ENCODE measurements around the gene NUS1. TPM values are rescaled to one million over a fixed set of nuclear protein-coding genes. Genes with fewer than 3 reads are reported as not detected.

NUS1 gene
- 97.2 and 105 TPM in 2 replicates for polyA plus RNA-seq (2013)

DNA sequence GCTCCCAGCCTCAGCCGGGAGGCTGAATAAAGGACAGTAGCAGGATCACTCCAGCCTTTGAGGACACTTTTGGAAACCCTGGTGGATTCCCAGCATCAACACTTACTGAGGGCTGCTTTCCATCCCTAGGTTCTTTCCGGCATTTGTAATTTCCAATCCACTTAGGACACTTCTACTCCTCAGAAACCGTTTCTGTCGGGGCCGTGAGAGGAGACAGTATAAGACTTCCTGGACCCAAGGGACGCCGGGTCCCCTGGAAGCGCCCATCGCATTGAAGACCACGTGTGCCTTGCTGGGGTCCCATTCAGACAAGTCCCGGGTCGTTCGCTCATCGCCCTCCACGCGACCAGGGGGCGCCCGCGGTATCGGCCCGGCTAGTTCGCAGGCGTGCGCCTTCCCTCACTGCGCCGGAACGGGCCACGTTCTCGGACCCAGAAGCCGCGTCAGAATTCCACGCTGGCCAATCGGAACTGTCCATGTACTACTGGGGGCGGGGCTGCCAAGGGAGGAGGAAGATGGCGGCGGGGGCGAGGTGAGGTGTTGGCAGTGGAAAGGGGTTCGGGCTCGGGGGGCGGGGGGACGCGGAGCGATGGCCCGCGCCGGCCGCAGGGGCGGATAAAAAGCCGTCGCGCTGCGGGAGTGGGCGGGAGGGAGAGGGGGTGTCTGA lies at the start of gene NUS1:
Gene NUS1 (plus strand): TSS at position 479 of the 667 bp plus-strand sequence. CDS start 202 bp downstream, outside the sequence.
- peak within 1 kb of the TSS; percentile 53 for H3K4ac ChIP-seq (ENCODE audit: low read depth, low read length)
- H4K12ac ChIP-seq (ENCODE audit: low read depth, low read length), result peak within 1 kb of the TSS; percentile 83
- no peak within 1 kb of the TSS for H2AK5ac ChIP-seq (ENCODE audit: low read length)
- H3K36me3 ChIP-seq (ENCODE audit: control insufficient read depth in 1 of 2, insufficient read depth in 2 of 2, low read length in 2 of 2), result peaks cover 0 to 6% of the 10 kb centered on the region in 2 experiments
- H2BK120ac ChIP-seq (ENCODE audit: insufficient read depth, low read length, poor library complexity), result peak within 1 kb of the TSS; percentile 68
- WGBS (ENCODE audit: extremely low coverage, insufficient coverage, insufficient read length), result no CpG with 5 or more reads among the region's 53 CpGs
- H3K27me3 ChIP-seq (ENCODE audit: insufficient read depth, low read length), result no peaks in the 10 kb centered on the region
- H3K9ac ChIP-seq (ENCODE audit: low read length), result peak within 1 kb of the TSS; percentile 90
- H3K27ac ChIP-seq (ENCODE audit: low read depth, low read length), result peak within 1 kb of the TSS; percentile 26
- H3K4me2 ChIP-seq (ENCODE audit: low read length), result peak within 1 kb of the TSS; percentile 95
- H3K4me3 ChIP-seq (ENCODE audit: low read depth, low read length), result peak within 1 kb of the TSS; percentile 95
- peak within 1 kb of the TSS; percentile 90 for H3K14ac ChIP-seq (ENCODE audit: low read length)
- H3K79me1 ChIP-seq (ENCODE audit: low read length), result peaks cover 6% of the 10 kb centered on the region
- H2AFZ ChIP-seq (ENCODE audit: insufficient read depth, low read length, poor library complexity), result peak within 1 kb of the TSS; percentile 93
- peak within 1 kb of the TSS; percentile 68 for H3K18ac ChIP-seq (ENCODE audit: low read length)
- H3K4me1 ChIP-seq (ENCODE audit: control insufficient read depth in 1 of 2, insufficient read depth in 2 of 2, low read length in 2 of 2), result peaks cover 2% of the 10 kb centered on the region in 2 experiments
- peak; percentile 97 for DNase-seq
- peak within 1 kb of the TSS; percentile 60 for H2BK5ac ChIP-seq (ENCODE audit: low read depth, low read length, poor library complexity)
- peak within 1 kb of the TSS; percentile 52 for H2BK12ac ChIP-seq (ENCODE audit: low read length)
- peaks cover under 1% of the 10 kb centered on the region for H3K9me3 ChIP-seq (ENCODE audit: insufficient read depth, low read depth, low read length)
- H3K79me2 ChIP-seq (ENCODE audit: control insufficient read depth, insufficient read depth, low read length, poor library complexity), result peaks cover 11% of the 10 kb centered on the region
- H3K23ac ChIP-seq (ENCODE audit: low read length), result no peak within 1 kb of the TSS
- H4K8ac ChIP-seq (ENCODE audit: low read depth, low read length), result peak within 1 kb of the TSS; percentile 90
- H4K91ac ChIP-seq (ENCODE audit: low read depth, low read length), result peak within 1 kb of the TSS; percentile 61

DNA sequence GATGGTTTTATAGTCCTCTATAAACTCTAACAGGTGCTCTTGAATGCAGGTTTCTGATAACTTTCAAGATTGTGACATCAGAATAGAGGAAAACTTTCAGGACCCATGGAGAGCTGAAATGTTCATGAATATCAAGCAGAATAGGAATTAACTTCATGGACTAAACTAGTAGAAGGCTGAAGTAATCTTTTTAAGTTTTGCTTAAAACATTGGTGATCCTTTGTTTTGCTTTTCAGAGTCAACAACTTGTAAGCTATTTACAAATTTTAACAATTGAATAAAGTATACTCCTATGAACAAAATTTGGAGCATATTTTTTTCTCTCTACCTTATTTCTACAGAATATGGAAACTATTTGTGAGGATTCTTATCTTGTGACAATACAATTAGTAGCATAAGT lies 47.7 kb upstream of the NUS1 start:
- Histone ChIP-seq H3K9ac (ENCODE audit: low read length) (no peak overlapping the region), H2BK12ac (ENCODE audit: low read length) (no peak overlapping the region), H3K27ac (ENCODE audit: low read depth, low read length) (no peak overlapping the region), H3K9me3 (ENCODE audit: insufficient read depth, low read depth, low read length) (no peaks in the 10 kb centered on the region), H2AFZ (ENCODE audit: insufficient read depth, low read length, poor library complexity) (no peak overlapping the region), H3K4ac (ENCODE audit: low read depth, low read length) (no peak overlapping the region), H4K12ac (ENCODE audit: low read depth, low read length) (no peak overlapping the region), H3K14ac (ENCODE audit: low read length) (no peak overlapping the region), H3K79me1 (ENCODE audit: low read length) (no peaks in the 10 kb centered on the region), H3K36me3 (ENCODE audit: control insufficient read depth in 1 of 2, insufficient read depth in 2 of 2, low read length in 2 of 2) (no peaks in the 10 kb centered on the region), H2BK120ac (ENCODE audit: insufficient read depth, low read length, poor library complexity) (no peak overlapping the region), H3K18ac (ENCODE audit: low read length) (no peak overlapping the region), H3K23ac (ENCODE audit: low read length) (no peak overlapping the region), H4K8ac (ENCODE audit: low read depth, low read length) (no peak overlapping the region), H3K27me3 (ENCODE audit: insufficient read depth, low read length) (no peaks in the 10 kb centered on the region), H3K4me2 (ENCODE audit: low read length) (no peak overlapping the region), H4K91ac (ENCODE audit: low read depth, low read length) (no peak overlapping the region), H2BK5ac (ENCODE audit: low read depth, low read length, poor library complexity) (no peak overlapping the region), H3K79me2 (ENCODE audit: control insufficient read depth, insufficient read depth, low read length, poor library complexity) (no peaks in the 10 kb centered on the region), H3K4me1 (ENCODE audit: control insufficient read depth in 1 of 2, insufficient read depth in 2 of 2, low read length in 2 of 2) (no peaks in the 10 kb centered on the region), H2AK5ac (ENCODE audit: low read length) (no peak overlapping the region), H3K4me3 (ENCODE audit: low read depth, low read length) (no peak overlapping the region)
- DNase-seq, result no peak

DNA sequence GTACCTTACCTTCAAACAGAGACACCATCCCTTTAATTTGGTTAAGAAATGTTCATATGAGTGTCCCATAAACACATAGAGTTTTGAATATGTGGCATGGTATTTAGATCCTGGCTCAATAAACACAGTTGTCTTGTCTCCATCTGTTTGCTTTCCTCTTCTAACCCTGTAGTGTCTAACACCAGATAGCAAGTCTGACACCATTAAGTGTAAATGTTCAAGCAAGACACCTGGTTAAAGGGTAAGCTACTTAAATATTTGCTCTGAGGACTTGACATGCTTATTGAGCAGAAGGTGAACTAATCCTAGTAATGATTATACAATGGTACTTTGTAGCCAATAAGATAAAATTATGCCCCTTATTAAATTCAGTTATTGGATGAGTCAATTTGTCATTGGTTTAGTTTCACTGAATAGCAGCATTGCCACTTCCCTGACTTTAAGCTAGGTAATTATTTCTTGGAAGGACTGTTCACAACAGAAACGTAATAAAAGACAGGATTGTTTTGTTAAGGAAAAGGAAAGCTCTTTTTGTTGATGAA lies 46.1 kb upstream of the NUS1 start:
- Histone ChIP-seq H3K79me2 (ENCODE audit: control insufficient read depth, insufficient read depth, low read length, poor library complexity) (no peaks in the 10 kb centered on the region), H3K4me2 (ENCODE audit: low read length) (no peak overlapping the region), H3K23ac (ENCODE audit: low read length) (no peak overlapping the region), H3K18ac (ENCODE audit: low read length) (no peak overlapping the region), H2BK5ac (ENCODE audit: low read depth, low read length, poor library complexity) (no peak overlapping the region), H3K14ac (ENCODE audit: low read length) (no peak overlapping the region), H3K4ac (ENCODE audit: low read depth, low read length) (no peak overlapping the region), H2BK12ac (ENCODE audit: low read length) (no peak overlapping the region), H3K36me3 (ENCODE audit: control insufficient read depth in 1 of 2, insufficient read depth in 2 of 2, low read length in 2 of 2) (no peaks in the 10 kb centered on the region), H2AFZ (ENCODE audit: insufficient read depth, low read length, poor library complexity) (no peak overlapping the region), H3K27me3 (ENCODE audit: insufficient read depth, low read length) (no peaks in the 10 kb centered on the region), H3K4me1 (ENCODE audit: control insufficient read depth in 1 of 2, insufficient read depth in 2 of 2, low read length in 2 of 2) (no peaks in the 10 kb centered on the region), H4K91ac (ENCODE audit: low read depth, low read length) (no peak overlapping the region), H3K79me1 (ENCODE audit: low read length) (no peaks in the 10 kb centered on the region), H2AK5ac (ENCODE audit: low read length) (no peak overlapping the region), H4K12ac (ENCODE audit: low read depth, low read length) (no peak overlapping the region), H3K9ac (ENCODE audit: low read length) (no peak overlapping the region), H3K9me3 (ENCODE audit: insufficient read depth, low read depth, low read length) (no peaks in the 10 kb centered on the region), H3K27ac (ENCODE audit: low read depth, low read length) (no peak overlapping the region), H4K8ac (ENCODE audit: low read depth, low read length) (no peak overlapping the region), H2BK120ac (ENCODE audit: insufficient read depth, low read length, poor library complexity) (no peak overlapping the region), H3K4me3 (ENCODE audit: low read depth, low read length) (no peak overlapping the region)
- no CpG with 5 or more reads among the region's 1 CpG for WGBS (ENCODE audit: extremely low coverage, insufficient coverage, insufficient read length)
- DNase-seq, result no peak

DNA sequence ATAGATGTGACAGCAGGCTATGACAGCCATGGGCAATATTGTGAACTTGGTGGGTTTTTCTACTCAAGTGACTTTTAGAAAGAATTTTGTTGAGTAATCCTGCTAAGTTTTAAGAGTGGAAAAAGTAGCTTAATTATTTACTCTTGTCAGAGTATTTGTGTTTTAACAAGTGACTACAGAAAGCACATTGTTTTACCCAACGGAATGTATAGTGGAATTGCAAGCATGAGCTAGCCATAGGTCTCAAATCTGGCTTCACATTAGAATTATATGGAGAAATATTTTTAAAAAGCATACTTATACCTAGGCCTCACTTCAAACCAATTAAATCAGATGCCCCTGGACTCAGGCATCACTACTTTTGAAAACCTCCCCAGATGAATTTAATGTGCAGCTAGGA lies 37.5 kb upstream of the NUS1 start:
- H3K27ac ChIP-seq (ENCODE audit: low read depth, low read length), result no peak overlapping the region
- no peak overlapping the region for H2AK5ac ChIP-seq (ENCODE audit: low read length)
- no peaks in the 10 kb centered on the region for H3K36me3 ChIP-seq (ENCODE audit: control insufficient read depth in 1 of 2, insufficient read depth in 2 of 2, low read length in 2 of 2)
- H3K4me2 ChIP-seq (ENCODE audit: low read length), result no peak overlapping the region
- DNase-seq, result peak in 1 of 2 donors; percentile 3
- H2BK5ac ChIP-seq (ENCODE audit: low read depth, low read length, poor library complexity), result no peak overlapping the region
- no peak overlapping the region for H2AFZ ChIP-seq (ENCODE audit: insufficient read depth, low read length, poor library complexity)
- no peaks in the 10 kb centered on the region for H3K79me1 ChIP-seq (ENCODE audit: low read length)
- H4K91ac ChIP-seq (ENCODE audit: low read depth, low read length), result no peak overlapping the region
- no peaks in the 10 kb centered on the region for H3K27me3 ChIP-seq (ENCODE audit: insufficient read depth, low read length)
- H3K4me1 ChIP-seq (ENCODE audit: control insufficient read depth in 1 of 2, insufficient read depth in 2 of 2, low read length in 2 of 2), result no peaks in the 10 kb centered on the region
- no peak overlapping the region for H2BK120ac ChIP-seq (ENCODE audit: insufficient read depth, low read length, poor library complexity)
- H3K4ac ChIP-seq (ENCODE audit: low read depth, low read length), result no peak overlapping the region
- no peak overlapping the region for H3K14ac ChIP-seq (ENCODE audit: low read length)
- no peak overlapping the region for H4K8ac ChIP-seq (ENCODE audit: low read depth, low read length)
- no peak overlapping the region for H3K9ac ChIP-seq (ENCODE audit: low read length)
- no peak overlapping the region for H3K23ac ChIP-seq (ENCODE audit: low read length)
- H3K18ac ChIP-seq (ENCODE audit: low read length), result no peak overlapping the region
- H3K79me2 ChIP-seq (ENCODE audit: control insufficient read depth, insufficient read depth, low read length, poor library complexity), result no peaks in the 10 kb centered on the region
- no CpG with 5 or more reads among the region's 1 CpG for WGBS (ENCODE audit: extremely low coverage, insufficient coverage, insufficient read length)
- no peaks in the 10 kb centered on the region for H3K9me3 ChIP-seq (ENCODE audit: insufficient read depth, low read depth, low read length)
- H3K4me3 ChIP-seq (ENCODE audit: low read depth, low read length), result no peak overlapping the region
- H2BK12ac ChIP-seq (ENCODE audit: low read length), result no peak overlapping the region
- no peak overlapping the region for H4K12ac ChIP-seq (ENCODE audit: low read depth, low read length)
